Neural crest cell (in vitro differentiated cells): ENCODE measurements around the gene QSOX1. TPM values are rescaled to one million over a fixed set of nuclear protein-coding genes. Genes with fewer than 3 reads are reported as not detected.

Experiments
- DNase-seq: peaks from one replicate; pipeline ENCODE4 v3.0.0; 2021; ENCODE audit warnings: low read depth, mixed read lengths, low spot score
- H3K27ac Mint-ChIP-seq: one replicate; pipeline ENCODE4 v1.8.0; 2021; ENCODE audit warnings: mild to moderate bottlenecking, mixed read lengths; ENCODE audit not compliant: unreplicated experiment
- H3K27me3 Mint-ChIP-seq: 2 replicates; pipeline ENCODE4 v1.8.0; 2021; ENCODE audit warnings: low read depth, mild to moderate bottlenecking, mixed read lengths
- H3K36me3 Mint-ChIP-seq: 2 replicates; pipeline ENCODE4 v1.8.0; 2021; ENCODE audit warnings: low read depth, mild to moderate bottlenecking, mixed read lengths
- H3K4me1 Mint-ChIP-seq: 2 replicates; pipeline ENCODE4 v1.8.0; 2021; ENCODE audit warnings: mixed read lengths
- H3K4me3 Mint-ChIP-seq: one replicate; pipeline ENCODE4 v1.8.0; 2021; ENCODE audit warnings: mild to moderate bottlenecking, mixed read lengths
- H3K9me3 Mint-ChIP-seq: 2 replicates; pipeline ENCODE4 v1.8.0; 2021; ENCODE audit warnings: mixed read lengths
- CTCF ChIP-seq: fragments of 200-600 bp; sonication (generic); conservative IDR thresholded peaks from 2 replicates; pipeline ENCODE4 v1.5.0; 2021; ENCODE audit warnings: antibody characterized with exemption, mild to moderate bottlenecking
- total RNA-seq: library from RNA; stranded (reverse); gene quantifications from 2 replicates; pipeline ENCODE4 v1.2.1, GENCODE V29; 2021

The QSOX1 gene
- total RNA-seq, 1 donor from 2014 or later: 39.8 TPM

GRCh38 chr1:180167021-180167701, 12.5 kb downstream of the QSOX1 start:
- H3K9me3 Mint-ChIP-seq: no peaks in the 10 kb centered on the region
- no peak for DNase-seq
- no peak overlapping the region for H3K27ac Mint-ChIP-seq

GRCh38 chr1:180167721-180168467, 13.2 kb downstream of the QSOX1 start:
- no peak for TF ChIP-seq CTCF
- no peak overlapping the region for H3K4me3 Mint-ChIP-seq
- H3K27ac Mint-ChIP-seq: no peak overlapping the region
- H3K4me1 Mint-ChIP-seq: no peaks in the 10 kb centered on the region
- no peak for DNase-seq
- H3K36me3 Mint-ChIP-seq: no peaks in the 10 kb centered on the region
- H3K27me3 Mint-ChIP-seq: no peaks in the 10 kb centered on the region
- H3K9me3 Mint-ChIP-seq: no peaks in the 10 kb centered on the region

More at GRCh38 chr1:180167021-180167701, 12.5 kb downstream of the QSOX1 start:
- H3K27me3 Mint-ChIP-seq: no peaks in the 10 kb centered on the region
- H3K36me3 Mint-ChIP-seq: no peaks in the 10 kb centered on the region
- H3K4me1 Mint-ChIP-seq: no peaks in the 10 kb centered on the region
- no peak for TF ChIP-seq CTCF
- no peak overlapping the region for H3K4me3 Mint-ChIP-seq

DNA sequence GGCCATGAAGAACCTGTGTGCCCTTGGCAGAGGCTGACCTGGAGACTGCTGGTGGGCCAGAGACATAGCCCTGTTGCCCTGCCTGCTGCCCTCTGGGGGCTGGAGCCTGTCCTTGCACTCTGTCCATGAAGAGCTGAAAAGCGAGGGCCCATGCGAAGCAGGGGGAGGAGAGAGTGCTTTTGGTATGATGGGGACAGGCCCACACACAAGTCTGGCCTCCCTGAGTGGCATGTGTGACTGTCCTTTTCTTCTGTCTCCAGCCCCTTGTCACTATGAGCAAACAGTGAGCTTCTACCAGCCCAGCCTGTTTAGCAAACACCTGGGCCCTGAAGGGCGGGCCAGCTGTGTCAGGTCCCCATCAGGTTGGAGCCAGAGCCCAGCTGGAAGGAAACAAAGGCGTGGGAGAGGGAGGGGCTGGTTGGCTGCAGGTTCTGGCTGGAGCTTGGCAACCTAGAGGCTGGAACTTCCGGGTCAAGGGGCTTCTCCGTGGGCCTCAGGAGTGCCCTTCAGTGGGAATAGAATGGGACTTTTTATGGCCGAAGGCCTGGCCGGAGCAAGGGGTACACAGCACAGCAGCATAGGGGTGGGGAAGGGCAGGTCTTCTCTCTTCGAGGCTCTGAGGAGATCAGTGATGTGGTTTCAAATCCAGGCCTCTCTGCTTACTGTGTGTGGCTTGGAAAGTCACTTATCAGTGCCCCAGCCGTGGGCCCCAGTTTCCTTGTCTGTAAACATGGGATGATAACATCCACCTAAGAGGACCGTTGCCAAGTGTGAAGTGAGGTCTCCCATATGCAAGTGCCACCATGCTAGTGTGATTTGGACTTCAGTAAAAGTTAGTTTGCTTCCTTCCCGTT, 14.3 kb downstream of the QSOX1 start:
- H3K36me3 Mint-ChIP-seq: no peaks in the 10 kb centered on the region
- peak; percentile 71 for TF ChIP-seq CTCF
- DNase-seq: peak; percentile 49
- H3K4me1 Mint-ChIP-seq: no peaks in the 10 kb centered on the region
- H3K9me3 Mint-ChIP-seq: no peaks in the 10 kb centered on the region
- H3K4me3 Mint-ChIP-seq: no peak overlapping the region
- no peak overlapping the region for H3K27ac Mint-ChIP-seq
- H3K27me3 Mint-ChIP-seq: no peaks in the 10 kb centered on the region

GRCh38 chr1:180169640-180170195, 15.0 kb downstream of the QSOX1 start:
- Mint-ChIP-seq H3K9me3 (no peaks in the 10 kb centered on the region), H3K27ac (no peak overlapping the region), H3K4me3 (no peak overlapping the region), H3K36me3 (no peaks in the 10 kb centered on the region), H3K27me3 (no peaks in the 10 kb centered on the region), H3K4me1 (no peaks in the 10 kb centered on the region)
- DNase-seq: no peak
- TF ChIP-seq CTCF: no peak

- Mint-ChIP-seq H3K4me1 (no peaks in the 10 kb centered on the region), H3K9me3 (no peaks in the 10 kb centered on the region), H3K36me3 (no peaks in the 10 kb centered on the region), H3K27ac (no peak overlapping the region), H3K27me3 (no peaks in the 10 kb centered on the region), H3K4me3 (no peak overlapping the region)
- no peak for TF ChIP-seq CTCF
- DNase-seq: no peak
Observed at GRCh38 chr1:180170546-180171151, 16.0 kb downstream of the QSOX1 start.
